HepG2 (cell line): ENCODE measurements around the gene DEFB124. TPM values are rescaled to one million over a fixed set of nuclear protein-coding genes. Genes with fewer than 3 reads are reported as not detected.

Source experiments
- AHR ChIP-seq: IDR thresholded peaks from 2 replicates; pipeline ENCODE4 v1.6.1; 2018; ENCODE audit warnings: missing genetic modification reagents, missing compliant biosample characterization
- ELF4 ChIP-seq: sonication (generic); formaldehyde crosslinking; IDR thresholded peaks from 2 replicates; pipeline ENCODE4 v1.5.0; 2020; ENCODE audit warnings: missing genetic modification reagents, mild to moderate bottlenecking, moderate library complexity, borderline replicate concordance
- EZH2 ChIP-seq: conservative IDR thresholded peaks from 2 replicates; pipeline ENCODE4 v1.6.1; 2012; ENCODE audit warnings: mild to moderate bottlenecking, low read depth, low read length, moderate library complexity
- FLYWCH1 ChIP-seq: sonication (generic); formaldehyde crosslinking; IDR thresholded peaks from 2 replicates; pipeline ENCODE4 v1.8.1; 2023; ENCODE audit warnings: mild to moderate bottlenecking, missing genetic modification reagents
- FOXC1 ChIP-seq: sonication (generic); formaldehyde crosslinking; IDR thresholded peaks from 2 replicates; pipeline ENCODE4 v1.8.0; 2022; ENCODE audit warnings: mild to moderate bottlenecking, missing genetic modification reagents, borderline replicate concordance
- HIVEP1 ChIP-seq: sonication (generic); formaldehyde crosslinking; IDR thresholded peaks from 2 replicates; pipeline ENCODE4 v1.4.0; 2020; ENCODE audit warnings: mild to moderate bottlenecking, missing genetic modification reagents
- KDM5A ChIP-seq: fragments of 200-600 bp; sonication (generic); IDR thresholded peaks from 2 replicates; pipeline ENCODE4 v1.7.0; 2018; ENCODE audit warnings: antibody characterized with exemption, mild to moderate bottlenecking, low read length, borderline replicate concordance
- MEIS2 ChIP-seq: sonication (generic); formaldehyde crosslinking; IDR thresholded peaks from 2 replicates; pipeline ENCODE4 v1.9.0; 2021; ENCODE audit warnings: mild to moderate bottlenecking, missing genetic modification reagents
- MXD4 ChIP-seq: IDR thresholded peaks from 2 replicates; pipeline ENCODE4 v1.6.1; 2016; ENCODE audit warnings: mild to moderate bottlenecking, missing biosample characterization, missing genetic modification reagents
- NFIB ChIP-seq: sonication (generic); formaldehyde crosslinking; IDR thresholded peaks from 2 replicates; pipeline ENCODE4 v1.9.0; 2021; ENCODE audit warnings: missing genetic modification reagents, mild to moderate bottlenecking, borderline replicate concordance
- NPAS2 ChIP-seq: sonication (generic); formaldehyde crosslinking; IDR thresholded peaks from 2 replicates; pipeline ENCODE4 v1.8.0; 2022; ENCODE audit warnings: mild to moderate bottlenecking, missing genetic modification reagents, borderline replicate concordance
- POLR2AphosphoS5 ChIP-seq: IDR thresholded peaks from 2 replicates; pipeline ENCODE4 v1.6.1; 2012; ENCODE audit warnings: low read depth, low read length
- POLR2G ChIP-seq: fragments of 200-400 bp; formaldehyde crosslinking; IDR thresholded peaks from 2 replicates; pipeline ENCODE4 v1.6.1; 2018; ENCODE audit warnings: mild to moderate bottlenecking, low read depth, low read length, moderate library complexity
- PPARG ChIP-seq: conservative IDR thresholded peaks from 2 replicates; pipeline ENCODE4 v1.6.1; 2016; ENCODE audit warnings: missing biosample characterization, missing genetic modification reagents
- PREB ChIP-seq: sonication (generic); formaldehyde crosslinking; IDR thresholded peaks from 2 replicates; pipeline ENCODE4 v1.4.0; 2020; ENCODE audit warnings: missing genetic modification reagents
- RBFOX2 ChIP-seq: fragments of 200-400 bp; formaldehyde crosslinking; IDR thresholded peaks from 2 replicates; pipeline ENCODE4 v1.6.1; 2017; ENCODE audit warnings: low read depth, mild to moderate bottlenecking, low read length
- RFX5 ChIP-seq: IDR thresholded peaks from 2 replicates; pipeline ENCODE4 v1.6.1; 2011; ENCODE audit warnings: low read depth, low read length, improper control_type of control experiment
- SKI ChIP-seq: fragments of 450-650 bp; IDR thresholded peaks from one replicate; pipeline ENCODE4 v1.6.1; 2018; ENCODE audit warnings: mild to moderate bottlenecking; ENCODE audit not compliant: partially characterized antibody
- SMAD9 ChIP-seq: sonication (generic); formaldehyde crosslinking; IDR thresholded peaks from 2 replicates; pipeline ENCODE4 v1.5.1; 2020; ENCODE audit warnings: mild to moderate bottlenecking, missing genetic modification reagents
- SMC3 ChIP-seq: IDR thresholded peaks from 2 replicates; pipeline ENCODE4 v1.6.1; 2011; ENCODE audit warnings: low read length, improper control_type of control experiment
- SOX13 ChIP-seq, 3 experiments: fragments of 450-650 bp in 1 of 3; sonication (generic) in 1 of 3; formaldehyde crosslinking in 1 of 3; IDR thresholded peaks in 2 of 3; conservative IDR thresholded peaks in 1 of 3; 2 replicates each; pipeline versions ENCODE4 v1.5.0 to v1.6.1; 2016 to 2020; ENCODE audit warnings: antibody characterized with exemption in 1 of 3, mild to moderate bottlenecking in 1 of 3, missing compliant biosample characterization in 1 of 3, missing genetic modification reagents in 1 of 3, moderate library complexity in 1 of 3
- TBX2 ChIP-seq: sonication (generic); formaldehyde crosslinking; IDR thresholded peaks from 2 replicates; pipeline ENCODE4 v1.5.0; 2020; ENCODE audit warnings: missing genetic modification reagents, mild to moderate bottlenecking, borderline replicate concordance
- TCF7 ChIP-seq: sonication (generic); IDR thresholded peaks from 2 replicates; pipeline ENCODE4 v1.6.1; 2016; ENCODE audit warnings: antibody characterized with exemption, low read depth
- ZBTB43 ChIP-seq: sonication (generic); formaldehyde crosslinking; conservative IDR thresholded peaks from 2 replicates; pipeline ENCODE4 v1.4.0; 2020; ENCODE audit warnings: missing genetic modification reagents
- ZC3H4 ChIP-seq: sonication (generic); formaldehyde crosslinking; IDR thresholded peaks from 2 replicates; pipeline ENCODE4 v1.4.0; 2020; ENCODE audit warnings: missing genetic modification reagents, borderline replicate concordance
- ZMYM3 ChIP-seq: sonication (generic); formaldehyde crosslinking; IDR thresholded peaks from 2 replicates; pipeline ENCODE4 v1.5.1; 2020; ENCODE audit warnings: mild to moderate bottlenecking, missing genetic modification reagents
- ZNF644 ChIP-seq: IDR thresholded peaks from 2 replicates; pipeline ENCODE4 v1.6.1; 2016; ENCODE audit warnings: low read depth
- ZNF724P ChIP-seq: sonication (generic); formaldehyde crosslinking; IDR thresholded peaks from 2 replicates; pipeline ENCODE4 v1.8.0; 2022; ENCODE audit warnings: missing genetic modification reagents, borderline replicate concordance
- ZNF891 ChIP-seq: sonication (generic); formaldehyde crosslinking; IDR thresholded peaks from 2 replicates; pipeline ENCODE4 v1.5.0; 2020; ENCODE audit warnings: mild to moderate bottlenecking, missing genetic modification reagents
- polyA plus RNA-seq, 8 experiments: library from polyadenylated mRNA; depleted of rRNA in 3 of 8; stranded (reverse) in 7 of 8; unstranded in 1 of 8; fragments of >200 nt; fragmentation: Illumina TruSeq in 4 of 8; extraction: Trizol in 4 of 8; gene quantifications; 2 replicates each; pipeline versions ENCODE4 v1.2.1 to v1.2.3, GENCODE V29; 2011 to 2016; ENCODE audit warnings: low read depth in 4 of 8, missing spikeins in 1 of 8, mixed read lengths in 1 of 8; ENCODE audit not compliant: insufficient read depth in 1 of 8
- total RNA-seq, 5 experiments: library from RNA; depleted of rRNA; stranded (reverse); fragments of >200 nt; fragmentation: Illumina TruSeq; extraction: Trizol; gene quantifications; 2 replicates each; pipeline ENCODE4 v1.2.3, GENCODE V29; 2016; ENCODE audit warnings: low read depth in 1 of 5
- TF ChIP-seq, protein P1 (sequence below): IDR thresholded peaks from 2 replicates; pipeline ENCODE4 v1.6.1; 2016; ENCODE audit warnings: missing biosample characterization, missing genetic modification reagents, low read depth

DEFB124 gene
- total and polyA plus RNA-seq, 2 of the 13 experiments (the other 11 are each of a cell fraction or from before 2014, with no cell fraction given) = not detected

DNA sequence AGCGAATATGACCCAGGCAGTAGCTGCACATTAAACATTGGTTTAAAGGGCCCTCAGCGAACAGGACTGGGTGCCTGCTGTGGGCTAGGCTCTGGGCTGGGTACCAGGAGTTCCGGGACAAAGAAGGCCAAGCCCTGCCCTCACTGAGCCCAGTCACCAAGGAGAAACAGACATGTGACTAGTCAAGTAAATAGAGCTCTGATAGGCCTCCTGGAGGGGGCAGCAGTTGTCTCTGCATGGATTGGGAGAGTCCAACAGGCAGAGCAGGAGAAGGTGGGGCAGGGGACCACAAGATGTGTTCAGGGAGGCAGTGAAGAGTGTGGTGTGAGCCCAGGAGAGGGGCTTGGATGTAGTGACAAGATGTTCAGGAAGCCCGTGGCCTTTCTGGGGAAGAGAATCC lies 42.4 kb upstream of the DEFB124 start (continued):
- no peak for TF ChIP-seq PPARG
- peak; percentile 39 for TF ChIP-seq POLR2AphosphoS5
- no peak for TF ChIP-seq ZBTB43 (CRISPR knock-in tag)
- TF ChIP-seq TBX2 = no peak
- no peak for TF ChIP-seq SOX13 (IDR thresholded peaks at IDR 0.05)
- TF ChIP-seq SOX13 (CRISPR knock-in tag; conservative IDR thresholded peaks at IDR 0.05 in 1 of 2, IDR thresholded peaks at IDR 0.05 in 1 of 2) = 0 out of 4 replicates have a peak, but pooled peaks of 1 of the 2 experiments have one; percentile 49
- no peak for TF ChIP-seq PREB (CRISPR knock-in tag)
- no peak for TF ChIP-seq SMAD9 (CRISPR knock-in tag)
- TF ChIP-seq NPAS2 (CRISPR knock-in tag) = no peak
- no peak for TF ChIP-seq TCF7
- 0 out of 2 replicates have a peak, but pooled peaks have one; percentile 49 for TF ChIP-seq FOXC1
- no peak for TF ChIP-seq NFIB
- TF ChIP-seq RFX5 = peak; percentile 33; the same call in 1 of the 2 replicates
- peak; percentile 1; the same call in 1 of the 2 replicates for TF ChIP-seq SMC3
- no peak for TF ChIP-seq SKI
- no peak for TF ChIP-seq ZMYM3 (CRISPR knock-in tag)
- no peak for TF ChIP-seq FLYWCH1 (CRISPR knock-in tag)
- TF ChIP-seq RBFOX2 = no peak
- no peak for TF ChIP-seq KDM5A
- TF ChIP-seq HIVEP1 (CRISPR knock-in tag) = no peak; the same call in 1 of the 2 replicates
- peak; percentile 73; the same call in 1 of the 2 replicates for TF ChIP-seq ZNF891 (CRISPR knock-in tag)
- TF ChIP-seq AHR (CRISPR knock-in tag) = no peak
- TF ChIP-seq EZH2 = no peak
- TF ChIP-seq ZC3H4 = peak; percentile 25; the same call in 1 of the 2 replicates
- peak; percentile 50 for TF ChIP-seq POLR2G
- TF ChIP-seq ZNF644 = peak; percentile 70; the same call in 1 of the 2 replicates
- no peak for TF ChIP-seq MXD4 (CRISPR knock-in tag)
- TF ChIP-seq ELF4 = no peak
- TF ChIP-seq, protein P1, sequence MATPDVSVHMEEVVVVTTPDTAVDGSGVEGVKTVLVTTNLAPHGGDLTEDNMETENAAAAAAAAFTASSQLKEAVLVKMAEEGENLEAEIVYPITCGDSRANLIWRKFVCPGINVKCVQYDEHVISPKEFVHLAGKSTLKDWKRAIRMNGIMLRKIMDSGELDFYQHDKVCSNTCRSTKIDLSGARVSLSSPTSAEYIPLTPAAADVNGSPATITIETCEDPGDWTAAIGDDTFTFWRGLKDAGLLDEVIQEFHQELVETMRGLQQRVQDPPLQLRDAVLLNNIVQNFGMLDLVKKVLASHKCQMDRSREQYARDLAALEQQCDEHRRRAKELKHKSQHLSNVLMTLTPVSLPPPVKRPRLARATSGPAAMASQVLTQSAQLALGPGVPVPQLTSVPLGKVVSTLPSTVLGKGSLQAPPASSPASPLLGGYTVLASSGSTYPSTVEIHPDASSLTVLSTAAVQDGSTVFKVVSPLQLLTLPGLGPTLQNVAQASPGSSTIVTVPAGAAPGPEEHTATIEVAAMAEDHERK (CRISPR knock-in tag) = no peak
- no peak for TF ChIP-seq MEIS2
- TF ChIP-seq ZNF724P = no peak
